Measurements from ENCODE around the gene AK1.

GRCh38 chr9:127826253-127826913 lies 51.1 kb downstream of the AK1 start:
- TF ChIP-seq ZNF592 (IDR thresholded peaks at IDR 0.05) (no peak), CTCF (IDR thresholded peaks at IDR 0.05 in 2 of 3, conservative IDR thresholded peaks at IDR 0.05 in 1 of 3; ENCODE audit: control insufficient read depth in 2 of 3, extremely low read depth in 1 of 3, insufficient read depth in 1 of 3, low read depth in 3 of 3, low read length in 3 of 3) (no peak), HCFC1 (IDR thresholded peaks at IDR 0.05; ENCODE audit: low read length) (no peak), CHD4 (IDR thresholded peaks at IDR 0.05) (no peak), RB1 (IDR thresholded peaks at IDR 0.05; ENCODE audit: borderline replicate concordance) (no peak), SUZ12 (IDR thresholded peaks at IDR 0.05; ENCODE audit: unreplicated experiment) (no peak), EZH2 (IDR thresholded peaks at IDR 0.05; ENCODE audit: borderline replicate concordance, control insufficient read depth, low read depth, low read length) (no peak), ZBTB11 (CRISPR knock-in tag; IDR thresholded peaks at IDR 0.05) (no peak), POU2F2 (IDR thresholded peaks at IDR 0.05; ENCODE audit: borderline replicate concordance, low read depth, low read length) (no peak), ATF3 (IDR thresholded peaks at IDR 0.05; ENCODE audit: borderline replicate concordance, extremely low read depth, low read depth, low read length) (no peak), MTA3 (IDR thresholded peaks at IDR 0.05; ENCODE audit: borderline replicate concordance, low read length) (no peak)

Data from GM12878 (cell line).